K562 (cell line): ENCODE data around the gene FAM43B. TPM values are rescaled to one million over a fixed set of nuclear protein-coding genes. Genes with fewer than 3 reads are reported as not detected.

Experiments
- ADNP ChIP-seq: fragments of 200-800 bp; sonication (Bioruptor generic); IDR thresholded peaks from 2 replicates; pipeline ENCODE4 v1.6.1; 2016; ENCODE audit warnings: missing genetic modification characterization, missing compliant biosample characterization
- ARHGAP35 ChIP-seq: fragments of 450-650 bp; IDR thresholded peaks from 2 replicates; pipeline ENCODE4 v1.6.1; 2018; ENCODE audit not compliant: partially characterized antibody
- BCOR ChIP-seq: fragments of 450-650 bp; IDR thresholded peaks from 2 replicates; pipeline ENCODE4 v1.6.1; 2016
- FOXK1 ChIP-seq: sonication (generic); formaldehyde crosslinking; IDR thresholded peaks from 2 replicates; pipeline ENCODE4 v1.8.0; 2022; ENCODE audit warnings: missing genetic modification reagents, mild to moderate bottlenecking, borderline replicate concordance
- MCM2 ChIP-seq: fragments of 450-650 bp; IDR thresholded peaks from 2 replicates; pipeline ENCODE4 v1.6.1; 2017; ENCODE audit warnings: low read depth, mild to moderate bottlenecking
- OTX1 ChIP-seq: fragments of 450-650 bp; formaldehyde crosslinking; IDR thresholded peaks from 2 replicates; pipeline ENCODE4 v1.4.0; 2022; ENCODE audit warnings: mild to moderate bottlenecking
- TRIM24 ChIP-seq, 2 experiments: fragments of 450-650 bp; IDR thresholded peaks; 2 replicates each; pipeline ENCODE4 v1.6.1; 2016
- TRIM28 ChIP-seq: fragments of 450-650 bp; IDR thresholded peaks from 2 replicates; pipeline ENCODE4 v1.6.1; 2017
- ZNF174 ChIP-seq: fragments of 250-450 bp; sonication (Bioruptor Pico); IDR thresholded peaks from 2 replicates; pipeline ENCODE4 v1.4.0; 2020; ENCODE audit warnings: mild to moderate bottlenecking
- ZNF431 ChIP-seq: sonication (generic); formaldehyde crosslinking; IDR thresholded peaks from 2 replicates; pipeline ENCODE4 v1.8.0; 2022; ENCODE audit warnings: mild to moderate bottlenecking, missing genetic modification reagents
- polyA plus RNA-seq, 8 experiments: library from polyadenylated mRNA; depleted of rRNA in 4 of 8; stranded (reverse) in 5 of 8; unstranded in 3 of 8; fragments of >200 nt; fragmentation: Nextera tagmentation in 2 of 8; fragmentation: Illumina TruSeq in 1 of 8; extraction: Ambion mirVana in 2 of 8; extraction: Trizol in 1 of 8; gene quantifications; 2 replicates each; pipeline versions ENCODE4 v1.2.1 to v1.2.3, GENCODE V29; 2011 to 2014; ENCODE audit warnings: inconsistent platforms in 1 of 8, missing spikeins in 1 of 8
- total RNA-seq, 7 experiments: library from RNA; depleted of rRNA in 6 of 7; stranded (reverse); fragments of >200 nt in 6 of 7; fragmentation: Illumina TruSeq in 2 of 7; extraction: Trizol in 2 of 7; gene quantifications; 2 replicates each; pipeline versions ENCODE4 v1.2.1 to v1.2.3, GENCODE V29; 2011 to 2021; ENCODE audit warnings: low replicate concordance in 1 of 7
- TF ChIP-seq, protein P1 (sequence below), 2 experiments: fragments of 450-650 bp; IDR thresholded peaks; 2 replicates each; pipeline ENCODE4 v1.6.1; 2018; ENCODE audit warnings: mild to moderate bottlenecking in 2 of 2, low read depth in 1 of 2; ENCODE audit not compliant: partially characterized antibody in 2 of 2
- TF ChIP-seq, protein P2 (sequence below): fragments of 450-650 bp; IDR thresholded peaks from 2 replicates; pipeline ENCODE4 v1.7.0; 2016; ENCODE audit warnings: borderline replicate concordance
- TF ChIP-seq, protein P3 (sequence below): fragments of 250-450 bp; sonication (Bioruptor Pico); IDR thresholded peaks from 2 replicates; pipeline ENCODE4 v1.4.0; 2020; ENCODE audit warnings: mild to moderate bottlenecking
- TF ChIP-seq, protein P4 (sequence below), 2 experiments: fragments of 450-650 bp in 1 of 2; sonication (generic) in 1 of 2; formaldehyde crosslinking; conservative IDR thresholded peaks; 2 replicates each; pipeline versions ENCODE4 v1.4.0 to v1.8.1; 2020 to 2022; ENCODE audit warnings: mild to moderate bottlenecking in 1 of 2, missing genetic modification reagents in 1 of 2
- TF ChIP-seq, protein P5 (sequence below): fragments of 450-650 bp; conservative IDR thresholded peaks from 2 replicates; pipeline ENCODE4 v1.6.1; 2016; ENCODE audit warnings: missing genetic modification characterization, low read depth, mild to moderate bottlenecking, missing compliant biosample characterization, moderate library complexity
- TF ChIP-seq, protein P6 (sequence below): sonication (generic); formaldehyde crosslinking; IDR thresholded peaks from 2 replicates; pipeline ENCODE4 v1.8.0; 2022; ENCODE audit warnings: mild to moderate bottlenecking, low read depth, missing genetic modification reagents

Gene FAM43B
- total and polyA plus RNA-seq, 9 of the 15 experiments (the other 6 are each of a cell fraction or from before 2014, with no cell fraction given) = not detected

DNA sequence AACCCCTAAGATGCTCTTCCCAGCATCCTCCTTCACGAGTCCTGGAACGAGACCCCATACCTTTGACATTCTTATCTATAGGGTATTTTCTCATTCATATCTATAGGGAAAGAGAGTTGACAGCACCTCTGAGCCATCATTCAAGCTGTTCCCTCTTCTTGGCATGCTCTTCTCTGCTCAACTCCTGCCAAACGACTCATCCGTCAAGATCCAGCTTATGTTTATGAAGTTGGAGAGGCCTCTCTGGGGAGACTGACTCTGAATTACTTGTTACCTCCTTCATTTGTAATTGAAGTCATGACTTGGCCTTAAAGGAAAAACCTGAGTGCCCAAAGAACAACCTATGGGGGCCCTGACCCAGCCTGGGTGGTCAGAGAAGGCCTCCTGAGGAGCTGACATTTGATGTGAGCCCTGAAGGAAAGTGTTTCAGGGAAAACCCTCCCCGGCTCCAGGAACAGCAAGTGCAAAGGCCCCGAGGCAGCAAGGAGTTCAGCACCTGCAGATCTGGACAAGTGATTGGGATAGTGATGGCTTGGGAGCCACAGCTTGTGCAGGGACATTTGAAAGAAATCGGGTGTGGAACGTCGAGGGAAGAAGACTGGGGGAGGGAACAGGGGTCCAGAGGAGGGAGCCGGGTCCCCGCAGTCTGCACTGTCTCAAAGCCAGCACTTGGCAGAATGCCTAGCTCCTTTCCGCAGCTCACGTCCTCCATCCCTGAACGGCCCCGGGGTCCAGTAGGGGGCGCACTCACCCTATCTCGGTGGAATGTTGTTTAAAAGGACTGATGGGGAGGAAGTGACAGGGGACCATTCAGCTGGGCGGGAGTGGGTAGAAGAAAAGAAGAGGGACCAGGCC, 22.5 kb downstream of the FAM43B start (continued):
- TF ChIP-seq, protein P1, sequence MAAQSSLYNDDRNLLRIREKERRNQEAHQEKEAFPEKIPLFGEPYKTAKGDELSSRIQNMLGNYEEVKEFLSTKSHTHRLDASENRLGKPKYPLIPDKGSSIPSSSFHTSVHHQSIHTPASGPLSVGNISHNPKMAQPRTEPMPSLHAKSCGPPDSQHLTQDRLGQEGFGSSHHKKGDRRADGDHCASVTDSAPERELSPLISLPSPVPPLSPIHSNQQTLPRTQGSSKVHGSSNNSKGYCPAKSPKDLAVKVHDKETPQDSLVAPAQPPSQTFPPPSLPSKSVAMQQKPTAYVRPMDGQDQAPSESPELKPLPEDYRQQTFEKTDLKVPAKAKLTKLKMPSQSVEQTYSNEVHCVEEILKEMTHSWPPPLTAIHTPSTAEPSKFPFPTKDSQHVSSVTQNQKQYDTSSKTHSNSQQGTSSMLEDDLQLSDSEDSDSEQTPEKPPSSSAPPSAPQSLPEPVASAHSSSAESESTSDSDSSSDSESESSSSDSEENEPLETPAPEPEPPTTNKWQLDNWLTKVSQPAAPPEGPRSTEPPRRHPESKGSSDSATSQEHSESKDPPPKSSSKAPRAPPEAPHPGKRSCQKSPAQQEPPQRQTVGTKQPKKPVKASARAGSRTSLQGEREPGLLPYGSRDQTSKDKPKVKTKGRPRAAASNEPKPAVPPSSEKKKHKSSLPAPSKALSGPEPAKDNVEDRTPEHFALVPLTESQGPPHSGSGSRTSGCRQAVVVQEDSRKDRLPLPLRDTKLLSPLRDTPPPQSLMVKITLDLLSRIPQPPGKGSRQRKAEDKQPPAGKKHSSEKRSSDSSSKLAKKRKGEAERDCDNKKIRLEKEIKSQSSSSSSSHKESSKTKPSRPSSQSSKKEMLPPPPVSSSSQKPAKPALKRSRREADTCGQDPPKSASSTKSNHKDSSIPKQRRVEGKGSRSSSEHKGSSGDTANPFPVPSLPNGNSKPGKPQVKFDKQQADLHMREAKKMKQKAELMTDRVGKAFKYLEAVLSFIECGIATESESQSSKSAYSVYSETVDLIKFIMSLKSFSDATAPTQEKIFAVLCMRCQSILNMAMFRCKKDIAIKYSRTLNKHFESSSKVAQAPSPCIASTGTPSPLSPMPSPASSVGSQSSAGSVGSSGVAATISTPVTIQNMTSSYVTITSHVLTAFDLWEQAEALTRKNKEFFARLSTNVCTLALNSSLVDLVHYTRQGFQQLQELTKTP (IDR thresholded peaks at IDR 0.05; ENCODE audit: low read depth in 1 of 2, partially characterized antibody in 2 of 2) = no peak
- TF ChIP-seq MCM2 (no peak), ARHGAP35 (no peak), BCOR (peak; percentile 77), FOXK1 (CRISPR knock-in tag) (no peak), TRIM28 (no peak), OTX1 (CRISPR knock-in tag) (no peak), ADNP (tag) (no peak), ZNF174 (CRISPR knock-in tag) (no peak), TRIM24 (IDR thresholded peaks at IDR 0.05) (no peak), ZNF431 (CRISPR knock-in tag) (no peak)
- TF ChIP-seq, protein P2, sequence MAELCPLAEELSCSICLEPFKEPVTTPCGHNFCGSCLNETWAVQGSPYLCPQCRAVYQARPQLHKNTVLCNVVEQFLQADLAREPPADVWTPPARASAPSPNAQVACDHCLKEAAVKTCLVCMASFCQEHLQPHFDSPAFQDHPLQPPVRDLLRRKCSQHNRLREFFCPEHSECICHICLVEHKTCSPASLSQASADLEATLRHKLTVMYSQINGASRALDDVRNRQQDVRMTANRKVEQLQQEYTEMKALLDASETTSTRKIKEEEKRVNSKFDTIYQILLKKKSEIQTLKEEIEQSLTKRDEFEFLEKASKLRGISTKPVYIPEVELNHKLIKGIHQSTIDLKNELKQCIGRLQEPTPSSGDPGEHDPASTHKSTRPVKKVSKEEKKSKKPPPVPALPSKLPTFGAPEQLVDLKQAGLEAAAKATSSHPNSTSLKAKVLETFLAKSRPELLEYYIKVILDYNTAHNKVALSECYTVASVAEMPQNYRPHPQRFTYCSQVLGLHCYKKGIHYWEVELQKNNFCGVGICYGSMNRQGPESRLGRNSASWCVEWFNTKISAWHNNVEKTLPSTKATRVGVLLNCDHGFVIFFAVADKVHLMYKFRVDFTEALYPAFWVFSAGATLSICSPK = no peak
- TF ChIP-seq, protein P3, sequence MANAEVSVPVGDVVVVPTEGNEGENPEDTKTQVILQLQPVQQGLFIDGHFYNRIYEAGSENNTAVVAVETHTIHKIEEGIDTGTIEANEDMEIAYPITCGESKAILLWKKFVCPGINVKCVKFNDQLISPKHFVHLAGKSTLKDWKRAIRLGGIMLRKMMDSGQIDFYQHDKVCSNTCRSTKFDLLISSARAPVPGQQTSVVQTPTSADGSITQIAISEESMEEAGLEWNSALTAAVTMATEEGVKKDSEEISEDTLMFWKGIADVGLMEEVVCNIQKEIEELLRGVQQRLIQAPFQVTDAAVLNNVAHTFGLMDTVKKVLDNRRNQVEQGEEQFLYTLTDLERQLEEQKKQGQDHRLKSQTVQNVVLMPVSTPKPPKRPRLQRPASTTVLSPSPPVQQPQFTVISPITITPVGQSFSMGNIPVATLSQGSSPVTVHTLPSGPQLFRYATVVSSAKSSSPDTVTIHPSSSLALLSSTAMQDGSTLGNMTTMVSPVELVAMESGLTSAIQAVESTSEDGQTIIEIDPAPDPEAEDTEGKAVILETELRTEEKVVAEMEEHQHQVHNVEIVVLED (CRISPR knock-in tag) = no peak
- TF ChIP-seq, protein P4, sequence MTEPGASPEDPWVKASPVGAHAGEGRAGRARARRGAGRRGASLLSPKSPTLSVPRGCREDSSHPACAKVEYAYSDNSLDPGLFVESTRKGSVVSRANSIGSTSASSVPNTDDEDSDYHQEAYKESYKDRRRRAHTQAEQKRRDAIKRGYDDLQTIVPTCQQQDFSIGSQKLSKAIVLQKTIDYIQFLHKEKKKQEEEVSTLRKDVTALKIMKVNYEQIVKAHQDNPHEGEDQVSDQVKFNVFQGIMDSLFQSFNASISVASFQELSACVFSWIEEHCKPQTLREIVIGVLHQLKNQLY (CRISPR knock-in tag; conservative IDR thresholded peaks at IDR 0.05) = no peak
- TF ChIP-seq, protein P5, sequence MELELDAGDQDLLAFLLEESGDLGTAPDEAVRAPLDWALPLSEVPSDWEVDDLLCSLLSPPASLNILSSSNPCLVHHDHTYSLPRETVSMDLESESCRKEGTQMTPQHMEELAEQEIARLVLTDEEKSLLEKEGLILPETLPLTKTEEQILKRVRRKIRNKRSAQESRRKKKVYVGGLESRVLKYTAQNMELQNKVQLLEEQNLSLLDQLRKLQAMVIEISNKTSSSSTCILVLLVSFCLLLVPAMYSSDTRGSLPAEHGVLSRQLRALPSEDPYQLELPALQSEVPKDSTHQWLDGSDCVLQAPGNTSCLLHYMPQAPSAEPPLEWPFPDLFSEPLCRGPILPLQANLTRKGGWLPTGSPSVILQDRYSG (tag) = no peak
- TF ChIP-seq, protein P6, sequence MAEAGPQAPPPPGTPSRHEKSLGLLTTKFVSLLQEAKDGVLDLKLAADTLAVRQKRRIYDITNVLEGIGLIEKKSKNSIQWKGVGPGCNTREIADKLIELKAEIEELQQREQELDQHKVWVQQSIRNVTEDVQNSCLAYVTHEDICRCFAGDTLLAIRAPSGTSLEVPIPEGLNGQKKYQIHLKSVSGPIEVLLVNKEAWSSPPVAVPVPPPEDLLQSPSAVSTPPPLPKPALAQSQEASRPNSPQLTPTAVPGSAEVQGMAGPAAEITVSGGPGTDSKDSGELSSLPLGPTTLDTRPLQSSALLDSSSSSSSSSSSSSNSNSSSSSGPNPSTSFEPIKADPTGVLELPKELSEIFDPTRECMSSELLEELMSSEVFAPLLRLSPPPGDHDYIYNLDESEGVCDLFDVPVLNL = no peak
